Endothelial cell of umbilical vein (primary cell): ENCODE measurements around the gene SLC25A21. TPM values are rescaled to one million over a fixed set of nuclear protein-coding genes. Genes with fewer than 3 reads are reported as not detected.

Source experiments
- BruUV-seq: library from RNA; stranded (reverse); fragments of 400-500 nt; replicated peaks from 2 replicates; lab custom pipeline; 2021; lab: Mats Ljungman, UMichigan
- CTCF ChIA-PET: fragments of 300-600, 350-600 bp; sonication (Branson Sonifier 250); formaldehyde crosslinking; loops from one replicate; lab custom pipeline; 2021; ENCODE audit warnings: antibody characterized with exemption, inconsistent platforms; lab: Charles Lee
- POLR2A ChIA-PET: fragments of 300-600, 350-600 bp; sonication (Branson Sonifier 250); formaldehyde crosslinking; loops from one replicate; lab custom pipeline; 2021; ENCODE audit warnings: antibody characterized with exemption, inconsistent platforms; lab: Charles Lee
- DNase-seq: peaks from one replicate; pipeline ENCODE4 v3.0.0-alpha.2; 2011; ENCODE audit warnings: low read depth, low spot score
- FAIRE-seq: peaks from 2 replicates; lab custom pipeline; 2011; peaks lifted over from hg19 to GRCh38; lab: Jason Lieb, UNC
- H2AFZ ChIP-seq: 2 replicates; pipeline ENCODE4 v1.6.0; 2012; ENCODE audit warnings: low read depth, low read length, control low read depth, inconsistent platforms
- H3K27ac ChIP-seq: 2 replicates; pipeline ENCODE4 v1.5.1; 2011; ENCODE audit warnings: low read depth, mild to moderate bottlenecking, control low read depth, low read length, moderate library complexity; ENCODE audit not compliant: insufficient read depth
- H3K27me3 ChIP-seq, 2 experiments: 2 replicates each; pipeline versions ENCODE4 v1.6.0 to v1.6.1; 2011; ENCODE audit warnings: low read length in 2 of 2, mixed read lengths in 1 of 2; ENCODE audit not compliant: control insufficient read depth in 2 of 2, insufficient read depth in 2 of 2
- H3K36me3 ChIP-seq, 2 experiments: 2 replicates in 1 of 2; 3 replicates in 1 of 2; pipeline ENCODE4 v1.5.1; 2011; ENCODE audit warnings: low read length in 2 of 2, mild to moderate bottlenecking in 1 of 2, moderate library complexity in 1 of 2; ENCODE audit not compliant: control insufficient read depth in 2 of 2, insufficient read depth in 2 of 2; ENCODE audit errors: extremely low read depth in 1 of 2
- H3K4me1 ChIP-seq: 3 replicates; pipeline ENCODE4 v1.5.1; 2011; ENCODE audit warnings: mild to moderate bottlenecking, low read length; ENCODE audit not compliant: control insufficient read depth, insufficient read depth; ENCODE audit errors: extremely low read depth
- H3K4me2 ChIP-seq: 2 replicates; pipeline ENCODE4 v1.6.1; 2011; ENCODE audit warnings: low read length, control low read depth, mixed read lengths; ENCODE audit not compliant: insufficient read depth
- H3K4me3 ChIP-seq, 3 experiments: fragments of 200-600 bp in 1 of 3; sonication (generic), shearing (Covaris generic) in 1 of 3; replicated peaks in 1 of 3; 2 replicates each; pipeline ENCODE4 v1.5.1; 2011 to 2016; ENCODE audit warnings: control low read depth in 3 of 3, low read length in 3 of 3, mild to moderate bottlenecking in 2 of 3, inconsistent platforms in 1 of 3, low read depth in 1 of 3, moderate library complexity in 1 of 3; ENCODE audit not compliant: insufficient read depth in 1 of 3
- H3K79me2 ChIP-seq: 2 replicates; pipeline ENCODE4 v1.6.0; 2012; ENCODE audit warnings: low read length, inconsistent platforms; ENCODE audit not compliant: control insufficient read depth, insufficient read depth
- H3K9ac ChIP-seq: replicated peaks from 2 replicates; pipeline ENCODE3; 2011; ENCODE audit warnings: low read length, control low read depth; ENCODE audit not compliant: insufficient read depth; ENCODE audit errors: extremely low read depth
- H3K9me1 ChIP-seq: replicated peaks from 3 replicates; pipeline ENCODE4 v1.6.0; 2011; ENCODE audit warnings: mild to moderate bottlenecking, low read length; ENCODE audit not compliant: control insufficient read depth, insufficient read depth; ENCODE audit errors: extremely low read depth
- H3K9me3 ChIP-seq: replicated peaks from 2 replicates; pipeline ENCODE4 v1.5.1; 2012; ENCODE audit warnings: low read length, inconsistent platforms; ENCODE audit not compliant: control insufficient read depth, insufficient read depth
- H4K20me1 ChIP-seq: replicated peaks from 2 replicates; pipeline ENCODE3; 2011; ENCODE audit warnings: mild to moderate bottlenecking, low read length; ENCODE audit not compliant: control insufficient read depth, insufficient read depth; ENCODE audit errors: extremely low read depth
- CTCF ChIP-seq, 2 donors: IDR thresholded peaks; 1 replicate in 1 of 2; 2 replicates in 1 of 2; pipeline ENCODE4 v1.5.1; 2011; ENCODE audit warnings: low read length in 2 of 2, mild to moderate bottlenecking in 2 of 2, moderate library complexity in 2 of 2, control low read depth in 1 of 2, inconsistent platforms in 1 of 2, low read depth in 1 of 2; ENCODE audit not compliant: insufficient read depth in 1 of 2; ENCODE audit errors: extremely low read depth in 1 of 2
- EZH2 ChIP-seq: IDR thresholded peaks from 2 replicates; pipeline ENCODE4 v1.6.1; 2012; ENCODE audit warnings: borderline replicate concordance, low read depth, mild to moderate bottlenecking, moderate library complexity, low read length, inconsistent platforms; ENCODE audit not compliant: severe bottlenecking
- FOS ChIP-seq: IDR thresholded peaks from 2 replicates; pipeline ENCODE4 v1.6.1; 2011; ENCODE audit warnings: mild to moderate bottlenecking, low read length, moderate library complexity, borderline replicate concordance; ENCODE audit not compliant: insufficient read depth
- MAX ChIP-seq: IDR thresholded peaks from 2 replicates; pipeline ENCODE4 v1.6.1; 2011; ENCODE audit not compliant: insufficient read depth, insufficient read length
- POLR2A ChIP-seq: IDR thresholded peaks from 2 replicates; pipeline ENCODE4 v1.6.1; 2012; ENCODE audit warnings: low read depth, mild to moderate bottlenecking, control low read depth, low read length
- POLR2AphosphoS5 ChIP-seq: IDR thresholded peaks from 2 replicates; pipeline ENCODE4 v1.6.1; 2012; ENCODE audit warnings: low read depth, mild to moderate bottlenecking, control low read depth, low read length, moderate library complexity; ENCODE audit not compliant: insufficient read depth
- dilution Hi-C: fragments of 300-500 bp; cut with MboI; formaldehyde crosslinking; loops from one replicate; pipeline ENCODE4 v1.15.0; 2019; ENCODE audit warnings: low sequenced_read_pairs; ENCODE audit not compliant: extremely low pct_ligation_motif_present
- intact Hi-C: fragments of 100-400 bp; cut with micrococcal nuclease; formaldehyde crosslinking; loops from one replicate; pipeline ENCODE4 v1.10.0; 2022
- polyA plus RNA-seq, 4 experiments: library from polyadenylated mRNA; depleted of rRNA in 3 of 4; stranded (reverse) in 3 of 4; unstranded in 1 of 4; fragments of >200 nt; gene quantifications; 2 replicates each; pipeline versions ENCODE4 v1.2.1 to v1.2.3, GENCODE V29; 2011 to 2012; ENCODE audit warnings: missing spikeins in 1 of 4
- total RNA-seq: library from RNA; stranded (reverse); gene quantifications from 2 replicates; pipeline ENCODE4 v1.2.3, GENCODE V29; 2021

Gene SLC25A21
- total and polyA plus RNA-seq, 2 donors (not counting 3 experiments of a cell fraction or from before 2014, with no cell fraction given), result 0.98 to 1.4 TPM

- Histone ChIP-seq H4K20me1 (no peaks in the 10 kb centered on the region), H3K79me2 (no peaks in the 10 kb centered on the region), H3K4me1 (no peaks in the 10 kb centered on the region), H3K36me3 (no peaks in the 10 kb centered on the region), H3K4me2 (no peak overlapping the region), H3K27me3 (no peaks in the 10 kb centered on the region), H3K9me1 (no peaks in the 10 kb centered on the region), H3K9ac (no peak overlapping the region), H2AFZ (no peak overlapping the region), H3K9me3 (no peaks in the 10 kb centered on the region), H3K4me3 (no peak overlapping the region), H3K27ac (no peak overlapping the region)
- intact Hi-C loops (no loop called here), dilution Hi-C loops (no loop called here)
- CTCF ChIA-PET, result interaction anchor here (0.9 to 1.6 kb wide), 3 partner anchors 211 to 385 kb away, joined by 3 to 7 read pairs (median 6); no protein-coding TSS in a partner anchor
- DNase-seq, result no peak
- POLR2A ChIA-PET, result no interaction called here
- FAIRE-seq, result no peak
- no peak for TF ChIP-seq FOS
- no peak for TF ChIP-seq POLR2A
- no peak for TF ChIP-seq CTCF (IDR thresholded peaks at IDR 0.05; ENCODE audit: extremely low read depth in 1 of 2, insufficient read depth in 1 of 2, low read depth in 1 of 2, low read length in 2 of 2)
- no peak for TF ChIP-seq MAX
- no peak for TF ChIP-seq EZH2
- TF ChIP-seq POLR2AphosphoS5, result no peak
- no TSS peak for BruUV-seq
Measured at GRCh38 chr14:36938678-36939077, 233.7 kb downstream of the SLC25A21 start.
